Esophagus muscularis mucosa (tissue), 4 donors: ENCODE measurements around the gene DYNC1LI1.

ENCODE experiments used
- EP300 ChIP-seq: sonication (generic); formaldehyde crosslinking; IDR thresholded peaks from one replicate; pipeline ENCODE4 v1.6.1; 2017; ENCODE audit warnings: antibody characterized with exemption
- POLR2A ChIP-seq: fragments of 450-650 bp; IDR thresholded peaks from one replicate; pipeline ENCODE4 v1.6.1; 2017; ENCODE audit warnings: antibody characterized with exemption, moderate library complexity, mild to moderate bottlenecking, low read depth
- TF ChIP-seq, protein P1 (sequence below), 3 experiments: fragments of 200-600 bp in 2 of 3; fragments of 450-650 bp in 1 of 3; sonication (generic) in 2 of 3; IDR thresholded peaks; one replicate each; pipeline ENCODE4 v1.5.1; 2017 to 2019; ENCODE audit warnings: antibody characterized with exemption in 3 of 3, mild to moderate bottlenecking in 2 of 3, moderate library complexity in 1 of 3

DNA sequence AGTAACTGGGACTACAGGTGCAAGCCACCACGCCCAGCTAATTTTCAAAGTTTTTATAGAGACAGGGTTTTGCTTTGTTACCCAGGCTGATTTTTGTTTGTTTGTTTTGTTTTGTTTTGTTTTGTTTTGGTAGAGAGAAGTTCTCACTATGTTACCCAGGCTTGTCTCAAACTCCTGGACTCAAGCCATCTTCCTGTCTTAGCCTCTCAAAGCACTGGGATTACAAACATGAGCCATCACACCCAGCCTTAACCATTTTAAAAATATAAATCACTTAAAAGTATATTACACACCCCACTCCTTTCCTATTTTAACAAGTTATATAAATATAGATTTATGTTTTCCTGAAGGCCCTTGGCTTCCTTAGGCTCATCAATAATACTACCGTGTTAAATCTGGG is 6.5 kb upstream of the DYNC1LI1 start:
- TF ChIP-seq POLR2A (no peak), EP300 (no peak)
- TF ChIP-seq, protein P1, sequence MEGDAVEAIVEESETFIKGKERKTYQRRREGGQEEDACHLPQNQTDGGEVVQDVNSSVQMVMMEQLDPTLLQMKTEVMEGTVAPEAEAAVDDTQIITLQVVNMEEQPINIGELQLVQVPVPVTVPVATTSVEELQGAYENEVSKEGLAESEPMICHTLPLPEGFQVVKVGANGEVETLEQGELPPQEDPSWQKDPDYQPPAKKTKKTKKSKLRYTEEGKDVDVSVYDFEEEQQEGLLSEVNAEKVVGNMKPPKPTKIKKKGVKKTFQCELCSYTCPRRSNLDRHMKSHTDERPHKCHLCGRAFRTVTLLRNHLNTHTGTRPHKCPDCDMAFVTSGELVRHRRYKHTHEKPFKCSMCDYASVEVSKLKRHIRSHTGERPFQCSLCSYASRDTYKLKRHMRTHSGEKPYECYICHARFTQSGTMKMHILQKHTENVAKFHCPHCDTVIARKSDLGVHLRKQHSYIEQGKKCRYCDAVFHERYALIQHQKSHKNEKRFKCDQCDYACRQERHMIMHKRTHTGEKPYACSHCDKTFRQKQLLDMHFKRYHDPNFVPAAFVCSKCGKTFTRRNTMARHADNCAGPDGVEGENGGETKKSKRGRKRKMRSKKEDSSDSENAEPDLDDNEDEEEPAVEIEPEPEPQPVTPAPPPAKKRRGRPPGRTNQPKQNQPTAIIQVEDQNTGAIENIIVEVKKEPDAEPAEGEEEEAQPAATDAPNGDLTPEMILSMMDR (IDR thresholded peaks at IDR 0.05): no peak
